ENCODE results near the gene MPRIP. TPM values are rescaled to one million over a fixed set of nuclear protein-coding genes. Genes with fewer than 3 reads are reported as not detected.
A peak's percentile ranks its signal among the peaks of the same experiment; 100 is the strongest.

Gene MPRIP
- total RNA-seq, 1 experiment from 2014 or later, result 1,274 TPM

DNA sequence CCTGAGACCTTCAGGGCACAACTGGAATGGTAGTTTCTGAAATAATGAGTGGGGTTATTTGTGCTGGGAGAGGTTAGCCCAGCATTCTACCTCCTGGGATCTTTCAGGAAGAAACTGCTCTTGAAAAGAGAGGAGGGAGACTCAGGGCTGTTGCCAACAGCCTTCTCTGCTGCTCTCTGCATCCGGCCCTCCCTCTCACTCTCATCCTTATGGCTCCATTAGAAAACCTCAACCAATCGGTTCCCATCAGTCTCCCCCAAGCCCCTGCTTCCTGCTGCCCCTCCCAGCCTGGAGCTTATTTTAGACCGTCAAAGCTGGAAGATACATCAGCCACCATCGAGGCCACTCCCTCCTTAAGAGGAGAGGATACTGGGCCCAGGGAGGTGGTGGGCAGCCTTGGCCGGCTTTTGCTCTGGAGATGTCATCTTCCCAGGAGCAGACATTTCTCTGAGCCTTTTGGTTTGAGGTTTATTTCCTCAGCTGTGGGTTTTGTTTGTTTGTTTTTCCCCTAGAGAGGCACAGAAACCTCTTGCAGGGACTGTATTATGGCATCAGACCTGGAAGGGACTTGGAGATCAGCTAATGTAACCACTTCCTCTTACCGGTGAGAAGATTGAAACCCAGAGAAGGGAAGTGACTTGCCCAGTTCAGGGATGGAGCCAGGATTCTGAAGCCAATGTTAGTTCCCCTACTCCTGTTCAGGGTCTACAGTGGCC is 2.7 kb downstream of the MPRIP start:
- ChIA-PET CTCF (no interaction called here), POLR2A (ENCODE audit: unreplicated experiment) (interaction anchor here (0.6 to 0.7 kb wide), 2 partner anchors 13 to 17 kb away, joined by 3 to 4 read pairs; no protein-coding TSS in a partner anchor)
- TF ChIP-seq EZH2 (IDR thresholded peaks at IDR 0.05; ENCODE audit: low read length, unreplicated experiment) (no peak), EZH2phosphoT487 (IDR thresholded peaks at IDR 0.05; ENCODE audit: borderline replicate concordance, low read length) (no peak)
- TF ChIP-seq, protein P1, sequence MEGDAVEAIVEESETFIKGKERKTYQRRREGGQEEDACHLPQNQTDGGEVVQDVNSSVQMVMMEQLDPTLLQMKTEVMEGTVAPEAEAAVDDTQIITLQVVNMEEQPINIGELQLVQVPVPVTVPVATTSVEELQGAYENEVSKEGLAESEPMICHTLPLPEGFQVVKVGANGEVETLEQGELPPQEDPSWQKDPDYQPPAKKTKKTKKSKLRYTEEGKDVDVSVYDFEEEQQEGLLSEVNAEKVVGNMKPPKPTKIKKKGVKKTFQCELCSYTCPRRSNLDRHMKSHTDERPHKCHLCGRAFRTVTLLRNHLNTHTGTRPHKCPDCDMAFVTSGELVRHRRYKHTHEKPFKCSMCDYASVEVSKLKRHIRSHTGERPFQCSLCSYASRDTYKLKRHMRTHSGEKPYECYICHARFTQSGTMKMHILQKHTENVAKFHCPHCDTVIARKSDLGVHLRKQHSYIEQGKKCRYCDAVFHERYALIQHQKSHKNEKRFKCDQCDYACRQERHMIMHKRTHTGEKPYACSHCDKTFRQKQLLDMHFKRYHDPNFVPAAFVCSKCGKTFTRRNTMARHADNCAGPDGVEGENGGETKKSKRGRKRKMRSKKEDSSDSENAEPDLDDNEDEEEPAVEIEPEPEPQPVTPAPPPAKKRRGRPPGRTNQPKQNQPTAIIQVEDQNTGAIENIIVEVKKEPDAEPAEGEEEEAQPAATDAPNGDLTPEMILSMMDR (conservative IDR thresholded peaks at IDR 0.05; ENCODE audit: low read depth, low read length), result no peak
- DNase-seq (peak; percentile 79), ATAC-seq (peak; percentile 25)
- peaks cover 62% of the 10 kb centered on the region for H3K36me3 ChIP-seq (ENCODE audit: low read depth, low read length)
- peak overlapping the region; percentile 77 for H3K27ac ChIP-seq (ENCODE audit: low read length)
- peaks cover 89% of the 10 kb centered on the region for H3K79me2 ChIP-seq (ENCODE audit: low read length)
- no peaks in the 10 kb centered on the region for H3K9me3 ChIP-seq (ENCODE audit: low read length)
- H3K27me3 ChIP-seq (ENCODE audit: low read length), result no peaks in the 10 kb centered on the region
- intact Hi-C loops (cut with micrococcal nuclease), result loop anchor here (5.0 kb wide), 1 partner anchor 43 kb away; no protein-coding TSS in a partner anchor
- H3F3A ChIP-seq (ENCODE audit: low read length, unreplicated experiment), result peaks cover 15% of the 10 kb centered on the region
- H3K9me2 ChIP-seq (replicated peaks; ENCODE audit: low read length), result no peaks in the 10 kb centered on the region
- peak overlapping the region; percentile 86 for H3K4me2 ChIP-seq (ENCODE audit: low read length)
- no TSS peak for BruUV-seq (replicated peaks)
- peak overlapping the region; percentile 99 for H3K9ac ChIP-seq (ENCODE audit: low read length)
- peaks cover 43% of the 10 kb centered on the region for H3K4me1 ChIP-seq (ENCODE audit: insufficient read depth, low read length)
- H2AFZ ChIP-seq (ENCODE audit: low read length), result no peak overlapping the region
- H3K4me3 ChIP-seq (ENCODE audit: low read length), result peak overlapping the region; percentile 100
- peaks cover 70% of the 10 kb centered on the region for H4K20me1 ChIP-seq (ENCODE audit: low read length)

DNA sequence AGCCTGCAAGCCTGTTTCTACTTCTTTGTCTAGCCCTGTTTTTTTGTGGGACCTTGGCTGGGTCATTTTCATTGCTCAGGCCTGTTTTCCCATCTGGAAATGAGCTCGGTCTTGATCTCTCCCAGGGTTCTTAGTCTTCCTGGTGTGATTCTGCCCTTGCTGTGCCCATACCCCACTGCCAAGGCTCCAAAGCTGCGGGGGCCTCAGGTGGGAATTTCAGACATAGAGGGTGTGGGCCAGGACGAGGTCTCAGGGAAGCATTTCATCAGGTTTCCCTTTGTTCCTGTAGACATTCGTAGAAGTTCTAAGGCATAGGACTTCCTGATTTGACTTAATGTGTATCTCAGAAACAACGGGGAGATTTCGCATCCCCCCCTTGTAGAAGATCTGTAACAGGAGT is 5.8 kb downstream of the MPRIP start:
- ATAC-seq (no peak), DNase-seq (no peak)
- no peak overlapping the region for H2AFZ ChIP-seq (ENCODE audit: low read length)
- intact Hi-C loops (cut with micrococcal nuclease), result loop anchor here (5.0 kb wide), 1 partner anchor 46 kb away; no protein-coding TSS in a partner anchor
- H3K79me2 ChIP-seq (ENCODE audit: low read length), result peaks cover 99% of the 10 kb centered on the region
- peaks cover 13% of the 10 kb centered on the region for H3F3A ChIP-seq (ENCODE audit: low read length, unreplicated experiment)
- no peak overlapping the region for H3K9ac ChIP-seq (ENCODE audit: low read length)
- H3K36me3 ChIP-seq (ENCODE audit: low read depth, low read length), result peaks cover 86% of the 10 kb centered on the region
- no peaks in the 10 kb centered on the region for H3K9me3 ChIP-seq (ENCODE audit: low read length)
- POLR2A ChIA-PET (ENCODE audit: unreplicated experiment), result no interaction called here
- H3K4me2 ChIP-seq (ENCODE audit: low read length), result peak overlapping the region; percentile 86
- no TSS peak for BruUV-seq (replicated peaks)
- no peaks in the 10 kb centered on the region for H3K9me2 ChIP-seq (replicated peaks; ENCODE audit: low read length)
- TF ChIP-seq, protein P1 (conservative IDR thresholded peaks at IDR 0.05; ENCODE audit: low read depth, low read length), result no peak
- no peak for TF ChIP-seq EZH2 (IDR thresholded peaks at IDR 0.05; ENCODE audit: low read length, unreplicated experiment)
- TF ChIP-seq EZH2phosphoT487 (IDR thresholded peaks at IDR 0.05; ENCODE audit: borderline replicate concordance, low read length), result no peak
- H4K20me1 ChIP-seq (ENCODE audit: low read length), result peaks cover 96% of the 10 kb centered on the region
- peaks cover 57% of the 10 kb centered on the region for H3K4me1 ChIP-seq (ENCODE audit: insufficient read depth, low read length)
- no peaks in the 10 kb centered on the region for H3K27me3 ChIP-seq (ENCODE audit: low read length)
- 0 out of 2 replicates have a peak overlapping the region, but pooled peaks have one; percentile 14 for H3K27ac ChIP-seq (ENCODE audit: low read length)
- peak overlapping the region; percentile 100 for H3K4me3 ChIP-seq (ENCODE audit: low read length)
- CTCF ChIA-PET, result no interaction called here
